Activated CD4-positive, CD25-positive, alpha-beta regulatory T cell treated with anti-CD3 and anti-CD28 coated beads, Interleukin-2, amount 50 U/mL, for 72 hours (primary cell): ENCODE results near the gene RBP5.
"Not testable (repeated sequence)": the region's sequence is repeated elsewhere in the genome, so short reads cannot be mapped to it uniquely, and the experiment has no call there.

Experiments used
- DNase-seq: peaks from one replicate; pipeline ENCODE4 v3.0.0; 2021

RBP5 gene

DNA sequence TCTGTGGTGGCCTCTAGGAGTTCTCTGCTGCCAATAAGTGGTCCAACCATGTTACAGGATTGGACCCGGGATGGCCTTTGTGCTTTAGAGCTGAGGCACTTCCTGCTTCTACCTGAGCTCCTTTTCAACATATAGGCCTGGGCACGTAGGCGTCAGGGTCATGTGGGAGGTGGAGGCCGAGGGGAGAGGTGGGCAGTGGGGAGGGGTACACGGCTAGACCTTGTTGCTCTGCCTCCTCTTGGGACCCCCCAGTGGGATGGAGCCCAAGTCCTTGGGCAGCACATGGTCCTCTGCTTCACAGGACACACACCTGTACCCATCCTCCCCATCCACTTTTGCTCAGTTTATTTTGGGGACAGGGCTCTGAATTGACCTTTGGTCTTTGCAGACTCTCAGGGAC, 7.4 kb downstream of the RBP5 start:
- DNase-seq = no peak

DNA sequence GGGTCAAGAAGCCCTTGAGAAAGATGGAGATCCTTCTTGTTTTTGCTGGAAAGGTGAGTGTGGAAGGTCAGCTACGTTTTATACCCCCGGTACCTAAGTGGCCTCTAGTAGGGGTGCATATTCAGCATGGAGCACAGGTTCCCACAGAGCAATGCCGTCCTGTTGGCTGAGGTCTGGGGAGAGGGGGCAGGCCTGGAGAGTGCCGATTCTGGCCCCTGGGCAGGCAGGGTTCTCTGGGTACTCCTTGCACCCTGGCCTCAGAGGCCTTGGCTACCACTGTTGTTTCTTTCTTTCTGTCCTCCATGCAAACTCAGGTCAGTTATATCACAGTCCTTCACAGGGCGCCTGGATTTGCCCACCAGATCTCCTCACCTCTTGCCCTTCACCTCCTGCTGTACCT, 8.5 kb downstream of the RBP5 start:
- DNase-seq = no peak

DNA sequence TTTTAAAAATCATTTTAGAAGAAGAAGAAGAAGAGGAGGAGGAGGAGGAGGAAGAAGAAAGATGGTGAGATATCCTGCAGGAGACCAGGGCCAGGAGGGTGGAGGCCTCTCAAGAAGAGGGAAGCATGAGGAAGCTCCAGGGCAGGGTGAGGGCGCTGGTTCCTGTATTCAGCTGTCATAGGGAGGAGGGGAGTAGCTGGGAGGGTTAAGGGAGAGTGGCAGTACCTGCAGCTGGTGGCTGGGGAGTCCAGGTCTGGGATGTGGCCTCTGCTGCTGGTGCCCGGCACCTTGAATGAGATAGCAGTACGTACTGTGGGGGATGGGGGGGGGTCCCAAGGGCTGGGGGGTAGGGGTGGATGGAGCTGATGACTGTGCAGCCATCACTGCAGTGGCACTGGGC, 9.8 kb downstream of the RBP5 start:
- no peak for DNase-seq

DNA sequence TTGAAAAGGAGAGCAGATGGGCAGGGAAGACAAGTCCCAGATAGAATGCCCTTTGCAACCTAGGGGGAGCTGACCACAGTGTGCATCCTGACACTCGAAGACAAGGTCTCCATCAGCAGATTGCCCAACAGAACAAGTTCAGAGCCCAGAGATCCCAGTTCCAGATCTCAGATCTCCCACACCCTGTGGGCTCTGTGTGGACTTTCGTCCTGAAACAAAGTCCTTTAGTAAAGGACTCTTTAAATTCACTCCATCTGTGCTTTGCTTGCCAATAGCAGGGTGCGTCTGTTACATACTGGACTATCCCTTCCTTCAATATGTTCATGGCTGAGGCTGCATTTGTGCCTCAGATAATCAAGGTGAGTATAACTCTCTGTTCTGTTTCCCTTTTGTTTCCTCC, 11.0 kb downstream of the RBP5 start:
- no peak for DNase-seq

DNA sequence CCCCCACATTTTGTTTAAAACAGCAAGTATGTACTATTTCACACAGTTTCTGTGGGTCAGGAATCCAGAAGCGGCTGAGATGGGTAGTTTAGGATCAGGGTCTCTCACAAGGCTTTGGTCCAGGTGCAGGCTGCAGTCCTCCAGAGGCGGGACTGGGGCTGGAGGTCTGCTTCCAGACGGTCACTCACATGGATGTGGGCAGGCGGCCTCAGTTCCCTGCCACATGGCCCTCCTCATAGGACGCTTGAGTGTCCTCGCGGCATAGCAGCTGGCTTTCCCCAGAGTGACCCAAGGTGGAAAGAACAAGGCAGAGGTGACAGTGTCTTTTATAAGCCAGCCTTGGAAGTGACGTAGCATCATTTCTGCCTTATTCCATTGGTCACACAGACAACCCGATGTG, 11.8 kb downstream of the RBP5 start:
- DNase-seq = no peak

DNA sequence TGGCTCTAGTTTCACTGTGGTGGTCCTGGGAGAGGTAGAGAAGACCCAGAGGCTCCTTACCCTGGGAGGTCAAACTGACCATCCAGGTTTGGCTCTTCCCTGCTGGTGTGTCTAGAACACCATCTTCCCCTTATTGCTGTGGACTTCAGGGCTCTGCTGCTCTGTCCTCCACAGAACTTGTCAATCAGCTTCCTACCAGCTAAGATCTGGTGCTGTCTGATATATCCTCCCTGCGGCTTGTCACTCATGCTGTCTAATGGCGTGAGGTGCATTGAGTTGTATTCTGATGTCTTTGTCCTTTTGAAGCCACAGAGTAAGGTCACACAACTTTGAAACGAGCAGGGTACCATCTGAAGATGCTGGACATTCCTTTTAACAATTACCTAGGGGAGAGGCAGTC, 12.5 kb downstream of the RBP5 start:
- DNase-seq = no peak

DNA sequence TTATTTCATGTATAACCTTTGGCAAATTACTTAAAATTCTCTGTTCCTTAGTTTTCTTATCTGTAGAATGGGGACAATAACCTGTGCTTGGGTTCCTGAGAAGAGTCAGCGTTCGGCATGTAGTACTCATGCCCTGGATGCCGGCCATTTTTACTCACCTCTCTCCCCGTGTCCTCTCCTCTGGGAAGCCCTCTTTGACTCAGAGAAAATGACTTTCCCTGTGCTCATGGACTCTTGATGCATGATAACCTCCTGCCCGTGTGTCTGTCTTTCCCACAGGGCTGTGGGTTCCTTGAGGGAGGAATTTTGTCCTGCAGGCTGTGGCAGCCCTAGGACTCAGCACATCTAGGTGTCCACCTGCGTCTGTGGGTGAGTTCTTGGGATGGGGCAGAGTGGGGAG, 13.8 kb downstream of the RBP5 start:
- DNase-seq = no peak

DNA sequence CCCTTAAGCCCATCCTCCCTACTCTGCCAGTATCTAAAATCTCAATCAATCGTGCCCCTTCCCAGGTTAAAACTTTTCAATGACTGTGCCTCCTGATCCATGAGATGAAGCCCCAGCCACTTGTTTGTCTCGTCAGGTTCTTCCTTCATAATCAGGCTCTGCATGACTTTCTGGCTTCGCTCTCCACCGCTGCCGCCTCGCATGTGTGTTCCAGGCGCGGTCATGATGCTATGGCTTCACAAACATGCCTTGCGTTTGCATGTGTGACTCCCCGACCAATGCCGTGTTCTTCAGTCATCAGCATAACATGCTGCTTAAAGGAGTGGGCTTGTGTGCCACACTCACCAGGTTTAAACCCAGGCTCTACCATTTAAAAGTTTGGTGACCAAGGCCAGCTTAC, 14.7 kb downstream of the RBP5 start:
- DNase-seq = no peak

DNA sequence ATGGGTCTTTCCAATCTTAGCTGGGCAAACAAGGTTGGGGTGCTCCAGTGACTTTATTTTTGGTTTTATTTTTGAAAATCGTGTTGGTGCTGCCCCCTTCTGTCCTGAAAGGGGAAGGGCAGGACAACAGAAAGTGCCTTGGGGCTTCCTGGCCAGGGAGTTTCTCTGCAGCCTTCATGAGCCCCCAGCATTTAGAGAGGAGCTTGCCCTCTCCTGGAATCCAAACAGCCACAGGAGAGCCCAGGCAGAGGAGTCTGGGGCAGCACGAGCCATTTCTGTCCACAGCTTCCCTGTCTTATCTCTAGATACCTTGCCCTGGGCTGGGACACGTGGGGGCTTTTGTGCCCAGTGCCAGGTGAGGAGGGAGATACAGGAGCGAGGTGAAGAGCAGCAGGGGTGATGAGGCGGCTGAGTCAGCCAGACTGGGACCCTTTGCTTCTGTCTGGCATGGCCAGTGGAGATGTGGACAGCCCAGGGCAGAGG, 15.3 kb downstream of the RBP5 start:
- DNase-seq = peak; percentile 41

DNA sequence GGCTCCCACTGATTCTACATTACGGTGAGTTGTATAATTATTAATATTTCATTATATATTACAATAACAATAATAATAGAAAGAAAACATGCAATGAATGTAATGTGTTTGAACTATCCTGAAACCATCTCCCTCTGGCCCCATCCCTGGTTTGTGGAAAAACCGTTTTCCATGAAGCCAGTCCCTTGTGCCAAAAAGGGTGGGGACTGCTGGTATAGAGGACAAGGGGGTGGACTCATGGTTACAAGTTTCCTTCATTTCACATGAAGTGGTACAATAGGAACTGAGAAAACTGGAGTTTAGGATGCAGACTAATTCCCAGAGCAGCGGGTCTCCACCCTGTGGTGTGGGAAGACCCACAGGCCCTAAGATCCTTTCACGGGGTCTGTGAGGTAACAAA, 16.6 kb downstream of the RBP5 start:
- DNase-seq = no peak

DNA sequence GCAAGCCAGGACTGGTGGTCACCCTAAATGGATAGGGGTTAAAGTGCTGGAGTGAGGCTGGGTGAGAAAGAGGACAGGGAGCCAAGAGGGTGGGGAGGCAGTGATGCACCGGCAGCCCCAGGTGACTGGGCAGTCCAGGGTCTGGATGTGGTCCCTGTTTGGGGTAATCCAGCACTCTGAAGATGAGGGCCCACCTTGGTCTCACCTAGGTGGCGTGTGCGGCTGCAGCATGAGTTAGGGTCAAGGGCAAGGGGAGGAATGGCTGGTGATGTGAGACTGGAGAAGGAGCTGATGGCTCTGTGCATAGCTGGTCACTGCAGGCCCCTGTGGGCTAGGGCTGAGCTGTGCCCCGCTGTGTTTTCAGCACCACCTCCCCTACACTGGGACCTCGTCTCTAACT, 18.0 kb downstream of the RBP5 start:
- no peak for DNase-seq

DNA sequence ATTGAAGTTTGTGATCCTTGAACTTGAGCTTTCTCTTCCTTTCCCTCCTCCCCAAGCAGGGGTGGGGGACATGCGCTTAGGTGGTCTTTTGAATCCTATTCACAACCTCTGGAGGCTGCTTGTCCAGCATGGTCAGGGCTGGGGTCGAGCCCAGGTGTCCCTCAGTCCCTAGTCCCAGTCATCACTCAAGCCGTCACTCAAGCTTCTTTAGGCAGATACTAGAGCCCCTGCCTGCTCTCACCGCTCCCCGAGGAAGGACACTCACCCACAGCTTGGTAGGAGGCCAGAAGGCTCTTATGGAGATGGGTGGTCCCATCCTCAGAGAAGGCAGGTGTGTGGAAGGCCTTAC, 19.1 kb downstream of the RBP5 start:
- no peak for DNase-seq

DNA sequence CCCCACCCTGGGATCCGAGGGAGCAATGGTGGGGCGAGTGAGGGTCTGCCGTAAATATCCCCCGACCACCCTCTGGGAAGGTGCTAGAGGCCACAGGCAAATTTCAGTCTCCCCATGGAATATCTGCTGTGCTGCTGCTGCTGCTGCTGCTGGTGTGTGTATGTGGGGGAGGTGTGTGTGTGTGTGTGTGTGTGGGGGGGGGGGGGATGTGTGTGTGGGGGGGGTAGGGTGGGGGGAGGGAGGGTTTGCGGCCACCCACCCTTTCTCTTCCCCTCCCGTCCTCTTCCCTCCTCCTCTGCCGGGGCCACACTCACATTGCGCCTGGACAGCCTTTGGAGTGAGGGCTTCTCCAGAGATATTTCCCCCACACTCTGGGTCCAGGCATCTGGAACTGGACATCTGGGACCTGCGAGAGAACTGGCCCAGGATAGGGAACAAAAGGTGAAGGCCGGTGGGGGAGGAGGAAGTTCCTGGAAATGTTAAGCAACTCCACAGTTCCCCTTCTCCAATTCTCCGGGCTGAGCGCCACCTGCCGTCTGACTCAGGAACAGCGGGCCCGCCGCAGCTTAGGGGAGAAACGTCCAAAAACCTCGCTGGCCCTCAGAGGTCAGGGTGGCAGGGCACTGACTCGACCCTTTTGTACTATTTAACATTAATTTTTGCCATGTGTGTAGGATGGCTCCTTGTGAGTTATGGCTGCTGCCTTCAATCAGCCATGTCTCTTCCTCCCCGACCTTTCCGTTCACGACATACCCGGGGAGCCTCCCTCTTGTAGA, 19.7 kb downstream of the RBP5 start, which contains the start of gene C1RL:
TSS of gene C1RL (minus strand) at position 419 of the 776 bp plus-strand sequence. CDS start at position 385, 34 bp downstream.
- DNase-seq = peak; percentile 92

DNA sequence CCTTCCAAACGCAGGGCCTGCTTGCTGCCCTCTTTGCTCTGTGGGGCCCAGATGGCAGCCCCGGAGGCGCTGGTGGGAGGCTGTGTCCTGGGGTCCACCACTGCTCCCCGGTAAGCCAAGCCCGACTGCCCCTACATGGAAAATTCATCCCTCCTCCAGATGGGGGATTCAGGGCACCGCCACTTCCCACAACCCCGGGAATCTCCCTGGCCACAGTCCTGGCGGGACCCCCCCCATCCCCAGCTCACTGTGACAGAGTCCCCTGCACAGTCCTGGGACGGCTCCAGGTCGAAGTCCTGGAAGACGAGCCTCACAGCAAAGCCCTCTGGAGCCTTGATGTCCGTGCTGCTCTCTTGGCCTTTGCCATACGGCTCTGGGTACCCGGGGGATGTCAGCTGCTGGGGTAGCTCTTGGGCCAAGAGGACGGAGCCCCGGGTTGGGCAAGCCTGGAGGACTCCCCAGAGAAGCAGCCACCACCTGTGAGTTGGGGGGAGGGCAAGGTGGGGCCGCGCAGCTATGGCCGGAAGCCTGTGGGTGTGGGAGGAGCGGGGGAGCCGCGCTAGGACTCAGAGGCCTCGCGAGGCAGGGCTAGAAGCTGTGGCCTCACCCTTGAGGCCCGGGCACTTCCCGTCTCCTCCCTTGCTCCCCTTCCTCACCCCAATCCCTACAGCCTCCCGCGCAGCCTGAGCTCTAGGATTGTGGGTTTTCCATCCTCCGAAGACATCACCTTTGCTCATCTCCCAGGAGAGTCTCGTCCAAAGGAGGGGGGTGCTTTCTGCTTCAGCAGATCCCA, 20.5 kb downstream of the RBP5 start:
- DNase-seq = peak; percentile 78

DNA sequence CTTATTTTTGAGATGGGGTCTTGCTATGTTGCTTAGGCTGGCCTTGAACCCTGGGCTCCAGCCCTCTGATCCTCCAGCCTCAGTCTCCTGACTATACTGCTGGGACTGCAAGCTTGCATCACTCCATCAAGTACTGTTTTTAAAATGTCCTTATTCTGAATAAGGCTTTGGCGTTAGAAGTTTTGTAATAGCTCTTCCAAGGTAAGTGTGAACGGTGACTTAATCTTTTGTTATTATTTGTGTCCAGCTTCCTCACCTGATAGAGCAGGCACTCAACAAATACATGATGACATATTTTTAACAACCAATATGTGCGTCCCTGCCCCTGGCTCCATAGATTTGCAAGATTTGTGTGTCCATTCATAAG, 21.1 kb downstream of the RBP5 start:
- DNase-seq = no peak

DNA sequence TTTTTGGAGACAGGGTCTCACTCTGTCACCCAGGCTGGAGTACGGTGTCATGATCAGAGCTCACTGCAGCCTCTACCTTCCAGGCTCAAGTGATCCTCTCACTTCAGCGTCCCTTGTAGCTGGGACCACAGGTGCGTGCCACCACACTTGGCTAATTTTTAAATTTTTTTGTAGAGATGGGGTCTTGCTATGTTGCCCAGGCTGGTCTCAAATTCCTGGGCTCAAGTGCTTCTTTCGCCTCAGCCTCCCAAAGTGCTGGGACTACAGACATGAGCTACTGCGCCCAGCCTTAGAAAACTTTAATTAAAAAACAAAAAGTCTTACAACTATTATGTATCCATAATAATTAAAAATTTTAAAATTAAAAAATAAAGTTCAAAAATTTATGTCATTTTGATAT, 21.5 kb downstream of the RBP5 start:
- not testable (repeated sequence) for DNase-seq

DNA sequence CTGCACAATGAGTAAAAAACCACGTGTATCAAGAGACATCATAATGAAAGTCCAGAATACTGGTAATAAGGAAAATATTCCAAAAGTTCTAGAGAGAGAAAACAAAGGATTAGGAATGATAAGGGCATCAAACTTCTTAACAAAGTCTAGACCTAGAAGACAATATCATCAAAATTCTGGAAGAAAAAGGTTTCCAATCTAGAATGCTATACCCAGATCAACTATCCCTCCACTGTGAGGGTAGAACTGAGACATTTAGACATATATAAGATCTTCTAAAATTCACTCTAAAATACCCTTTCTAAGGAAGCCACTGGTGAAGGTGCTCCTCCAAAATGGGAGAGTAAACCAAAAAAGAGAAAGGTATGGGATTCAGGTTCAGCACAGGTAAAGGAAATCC, 22.6 kb downstream of the RBP5 start:
- DNase-seq = no peak

DNA sequence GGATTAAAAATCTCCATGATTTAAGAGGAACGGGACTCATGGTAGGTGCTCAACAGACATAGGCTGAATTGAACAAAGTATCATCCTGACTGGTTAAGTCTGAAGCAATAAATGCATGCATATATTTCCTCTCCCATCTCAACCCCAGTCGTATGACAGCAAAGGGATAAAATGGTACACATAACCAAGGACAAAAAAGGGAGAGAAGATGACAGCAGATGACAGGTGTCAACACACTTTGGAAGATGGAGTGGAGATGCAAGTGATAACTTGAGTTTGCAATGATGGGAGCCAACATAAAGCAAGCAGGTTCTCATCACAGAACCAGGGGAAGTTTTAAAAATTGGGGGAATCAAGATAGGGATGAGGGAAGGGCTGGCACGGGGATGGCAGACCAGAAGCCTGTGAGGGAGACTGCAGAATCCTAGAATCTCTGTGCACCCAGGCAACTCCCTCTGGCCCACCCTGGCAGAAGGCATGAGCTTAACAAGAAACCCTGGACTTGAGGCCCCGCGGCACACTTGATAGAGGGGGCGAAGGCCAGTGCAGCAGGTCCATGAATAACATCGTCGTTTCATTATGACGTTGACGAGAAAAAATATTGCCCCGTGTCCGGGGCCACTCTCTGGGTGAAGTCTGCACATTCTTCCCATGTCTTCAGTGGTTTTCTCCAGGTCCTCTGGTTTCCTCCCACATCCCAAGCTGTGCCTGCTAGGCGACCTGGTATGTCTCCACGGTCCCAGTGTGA, 24.7 kb downstream of the RBP5 start:
- no peak for DNase-seq

DNA sequence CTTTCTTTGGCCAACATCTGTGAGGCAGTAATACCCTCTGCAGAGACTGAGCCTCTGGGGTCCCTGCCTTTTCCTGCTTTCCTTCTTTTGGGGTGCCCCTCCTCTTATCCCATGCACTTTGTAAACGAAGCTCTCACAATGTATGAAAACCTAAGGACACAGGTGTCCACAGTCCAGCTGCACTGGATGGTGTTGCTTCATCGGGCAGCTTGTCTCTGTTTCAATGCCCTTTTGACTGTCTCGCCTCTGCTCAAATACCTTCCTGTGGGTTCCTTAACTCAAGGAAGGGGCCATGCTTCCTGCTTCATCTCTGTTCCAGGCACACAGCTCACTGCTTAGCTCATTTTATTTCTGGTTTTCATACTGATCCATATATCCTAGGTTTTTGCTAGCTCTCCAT, 26.1 kb downstream of the RBP5 start:
- peak; percentile 6 for DNase-seq

DNA sequence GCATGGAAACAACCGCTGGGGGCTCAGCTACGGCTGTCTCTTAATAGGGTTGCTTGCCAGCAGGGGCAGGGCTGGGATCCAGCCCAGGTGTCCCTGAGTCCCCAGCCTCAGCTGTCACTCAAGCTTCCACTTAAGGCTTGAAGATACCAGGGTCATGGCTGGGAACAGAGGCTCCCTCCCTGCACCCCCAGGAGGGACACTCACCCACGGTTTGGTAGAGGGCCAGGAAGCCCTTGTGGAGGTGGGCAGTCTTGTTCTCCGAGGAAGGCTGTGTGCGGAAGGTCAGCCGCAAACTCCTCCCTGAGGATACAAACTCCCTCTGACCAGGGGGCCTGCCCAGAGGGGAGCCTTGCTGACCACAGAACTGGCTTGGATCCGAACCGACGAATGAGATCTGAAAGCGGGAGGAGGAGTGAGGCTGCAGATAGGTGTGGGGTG, 27.0 kb downstream of the RBP5 start:
- DNase-seq = peak; percentile 12

DNA sequence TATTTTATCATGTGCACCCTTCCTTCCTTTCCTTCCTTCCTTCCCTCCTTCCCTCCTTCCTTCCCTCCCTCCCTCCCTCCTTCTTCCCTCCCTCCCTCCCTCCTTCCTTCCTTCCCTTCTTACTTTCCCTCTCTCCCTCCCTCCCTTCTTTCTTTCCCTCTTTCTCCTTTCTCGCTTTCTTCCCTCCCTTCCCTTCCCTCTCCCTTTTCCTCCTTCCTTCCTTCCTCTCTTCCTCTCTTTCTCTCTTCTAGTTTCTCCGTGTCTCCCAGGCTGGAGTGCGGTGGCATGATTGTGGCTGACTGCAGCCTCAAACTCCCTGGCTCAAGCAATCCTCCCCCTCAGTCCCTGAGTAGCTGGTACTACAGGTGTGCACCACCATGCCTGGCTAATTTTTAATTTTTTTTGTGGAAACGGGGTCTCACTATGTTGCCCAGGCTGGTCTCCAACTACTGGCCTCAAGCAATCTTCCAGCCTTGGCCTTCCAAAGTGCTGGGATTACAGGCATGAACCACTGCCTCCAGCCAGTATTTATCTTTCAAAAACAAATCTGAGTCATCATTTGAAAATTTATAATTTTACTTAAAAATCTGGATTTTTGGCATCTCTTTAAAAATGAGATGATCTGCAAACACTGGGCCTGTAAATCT, 27.5 kb downstream of the RBP5 start:
- DNase-seq = no peak

DNA sequence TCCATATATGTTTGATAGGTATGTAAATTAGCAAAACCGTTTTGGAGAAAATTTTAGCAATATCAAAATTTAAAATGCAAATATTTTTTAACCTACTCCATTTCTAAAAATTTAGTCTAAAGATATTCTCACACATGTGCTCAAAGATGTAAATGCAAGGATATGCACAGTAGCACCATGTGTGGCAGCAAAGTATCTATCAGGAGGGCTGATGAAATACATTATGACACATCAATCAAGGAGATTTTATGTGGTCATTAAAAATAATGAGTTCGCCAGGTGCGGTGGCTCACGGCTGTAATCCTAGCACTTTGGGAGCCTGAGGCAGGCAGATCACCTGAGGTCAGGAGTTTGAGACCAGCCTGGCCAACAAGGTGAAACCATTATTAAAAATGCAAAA, 28.4 kb downstream of the RBP5 start:
- no peak for DNase-seq
